Activated T-helper 2 cell treated with anti-CD3 and anti-CD28 coated beads, Interferon-gamma antibody, Interleukin-2, Interleukin-4, amounts not matched to agents 10 μg/mL and 5 μg/mL and 100 μg/mL, durations not matched to agents 14 hours and 24 hours and 36 hours (primary cell): ENCODE measurements around the gene BTBD18. TPM values are rescaled to one million over a fixed set of nuclear protein-coding genes. Genes with fewer than 3 reads are reported as not detected.

Source experiments
- DNase-seq: peaks from one replicate; pipeline ENCODE4 v3.0.0; 2021; ENCODE audit warnings: low spot score
- H3K27ac Mint-ChIP-seq: one replicate; pipeline ENCODE4 v1.8.0; 2021; ENCODE audit warnings: mixed read lengths
- H3K27me3 Mint-ChIP-seq: one replicate; pipeline ENCODE4 v1.8.0; 2021; ENCODE audit warnings: low read depth, mixed read lengths
- H3K36me3 Mint-ChIP-seq: one replicate; pipeline ENCODE4 v1.8.0; 2021; ENCODE audit warnings: low read depth, mixed read lengths
- H3K4me1 Mint-ChIP-seq: one replicate; pipeline ENCODE4 v1.8.0; 2021; ENCODE audit warnings: low read depth, mixed read lengths
- H3K4me3 Mint-ChIP-seq: one replicate; pipeline ENCODE4 v1.8.0; 2021; ENCODE audit warnings: low read depth, mild to moderate bottlenecking, moderate library complexity, mixed read lengths
- H3K9me3 Mint-ChIP-seq: one replicate; pipeline ENCODE4 v1.8.0; 2021; ENCODE audit warnings: mixed read lengths
- intact Hi-C: fragments of 100-400 bp; cut with micrococcal nuclease; formaldehyde crosslinking; loops from one replicate; pipeline ENCODE4 v1.15.1; 2023
- total RNA-seq: library from RNA; stranded (reverse); gene quantifications from 2 replicates; pipeline ENCODE4 v1.2.3, GENCODE V29; 2022

Gene BTBD18
- total RNA-seq, 1 donor from 2014 or later: not detected

DNA sequence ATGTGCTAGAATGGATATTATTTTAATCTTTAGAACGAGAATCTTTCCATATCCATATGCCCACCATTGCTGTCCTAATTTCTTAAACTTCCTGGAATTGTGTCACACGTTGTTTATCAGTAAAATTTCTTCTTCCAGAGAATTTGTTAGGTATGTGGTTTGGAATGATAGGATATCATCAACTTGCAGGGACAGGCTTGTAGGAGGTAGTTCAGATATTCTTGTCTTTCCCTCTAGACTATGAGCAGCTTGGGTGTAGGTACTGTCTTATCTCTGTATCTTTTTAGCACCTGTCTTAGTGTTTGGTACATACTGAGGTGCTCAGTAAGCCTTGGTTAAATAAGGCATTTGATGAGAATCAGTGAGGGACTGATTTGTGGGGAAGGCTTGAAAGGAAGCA, 13.4 kb upstream of the BTBD18 start:
- peaks cover 11% of the 10 kb centered on the region for H3K4me1 Mint-ChIP-seq
- no peak overlapping the region for H3K4me3 Mint-ChIP-seq
- intact Hi-C loops: no loop called here
- DNase-seq: no peak
- H3K27me3 Mint-ChIP-seq: no peaks in the 10 kb centered on the region
- H3K9me3 Mint-ChIP-seq: no peaks in the 10 kb centered on the region
- H3K36me3 Mint-ChIP-seq: no peaks in the 10 kb centered on the region
- H3K27ac Mint-ChIP-seq: no peak overlapping the region

DNA sequence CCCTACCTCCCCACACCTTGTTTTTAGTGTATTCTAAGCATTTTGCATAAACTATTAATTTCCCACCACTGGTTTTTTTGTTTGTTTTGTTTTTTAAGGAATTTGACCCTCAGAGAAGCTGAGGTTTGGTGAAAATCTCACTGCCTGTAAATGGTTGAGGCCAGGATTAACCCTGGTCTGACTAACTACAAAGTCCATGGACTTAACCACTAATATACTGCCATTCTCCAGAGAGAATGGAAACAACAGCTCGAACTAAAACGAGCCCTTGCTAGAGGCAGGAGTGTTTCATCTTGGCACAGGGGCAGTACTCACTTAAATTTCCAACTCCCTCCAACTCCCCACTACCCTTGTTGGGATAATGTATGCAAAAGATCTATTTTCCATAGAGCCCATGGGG, 12.9 kb upstream of the BTBD18 start:
- Mint-ChIP-seq H3K36me3 (no peaks in the 10 kb centered on the region), H3K4me3 (no peak overlapping the region), H3K4me1 (peaks cover 11% of the 10 kb centered on the region), H3K27me3 (no peaks in the 10 kb centered on the region), H3K9me3 (no peaks in the 10 kb centered on the region), H3K27ac (no peak overlapping the region)
- intact Hi-C loops: no loop called here
- no peak for DNase-seq

DNA sequence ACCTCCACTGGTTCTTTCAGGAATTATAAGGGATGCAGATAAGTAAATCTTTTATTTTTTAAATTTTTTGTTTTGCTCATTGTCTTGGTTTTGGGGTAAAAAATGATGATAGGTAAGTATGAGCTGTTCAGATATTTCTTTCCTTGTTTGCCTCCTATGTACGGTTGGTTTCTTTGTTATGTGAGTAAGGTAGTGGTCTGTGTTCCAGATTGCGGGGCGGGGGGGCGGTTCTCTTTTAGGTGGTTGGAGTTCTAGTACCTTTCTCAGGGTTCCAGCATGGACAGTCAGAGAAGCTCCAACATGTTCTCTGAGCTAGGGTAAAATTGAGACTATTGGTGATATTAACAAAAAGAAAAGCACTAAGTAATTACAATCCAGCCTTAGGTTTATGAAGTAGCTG, 12.4 kb upstream of the BTBD18 start:
- no peaks in the 10 kb centered on the region for H3K27me3 Mint-ChIP-seq
- DNase-seq: no peak
- H3K4me1 Mint-ChIP-seq: peaks cover 11% of the 10 kb centered on the region
- no peaks in the 10 kb centered on the region for H3K36me3 Mint-ChIP-seq
- no peaks in the 10 kb centered on the region for H3K9me3 Mint-ChIP-seq
- H3K4me3 Mint-ChIP-seq: no peak overlapping the region
- intact Hi-C loops: no loop called here
- H3K27ac Mint-ChIP-seq: no peak overlapping the region

DNA sequence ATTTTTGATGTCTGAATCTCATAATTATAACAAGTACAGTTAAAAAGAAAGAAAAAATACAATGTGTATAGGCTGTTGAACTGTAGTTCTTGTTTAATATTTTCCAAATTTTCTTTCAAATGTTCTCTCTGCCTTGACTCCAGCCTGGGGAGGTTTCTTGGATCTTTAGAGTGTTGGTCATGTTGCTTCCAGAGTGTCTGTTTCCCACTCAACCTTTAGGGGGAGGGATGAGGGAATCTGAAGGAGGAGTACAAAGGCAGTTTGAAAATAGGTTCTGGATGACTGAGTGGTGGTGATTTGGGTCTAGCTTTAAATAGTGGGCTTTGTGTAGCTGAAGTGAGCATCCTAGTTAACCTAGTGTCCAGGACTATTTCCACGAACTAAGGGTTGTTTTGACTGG, 11.9 kb upstream of the BTBD18 start:
- no peak for DNase-seq
- Mint-ChIP-seq H3K4me1 (peaks cover 15% of the 10 kb centered on the region), H3K27ac (no peak overlapping the region), H3K36me3 (no peaks in the 10 kb centered on the region), H3K27me3 (no peaks in the 10 kb centered on the region), H3K4me3 (no peak overlapping the region), H3K9me3 (no peaks in the 10 kb centered on the region)
- intact Hi-C loops: no loop called here

DNA sequence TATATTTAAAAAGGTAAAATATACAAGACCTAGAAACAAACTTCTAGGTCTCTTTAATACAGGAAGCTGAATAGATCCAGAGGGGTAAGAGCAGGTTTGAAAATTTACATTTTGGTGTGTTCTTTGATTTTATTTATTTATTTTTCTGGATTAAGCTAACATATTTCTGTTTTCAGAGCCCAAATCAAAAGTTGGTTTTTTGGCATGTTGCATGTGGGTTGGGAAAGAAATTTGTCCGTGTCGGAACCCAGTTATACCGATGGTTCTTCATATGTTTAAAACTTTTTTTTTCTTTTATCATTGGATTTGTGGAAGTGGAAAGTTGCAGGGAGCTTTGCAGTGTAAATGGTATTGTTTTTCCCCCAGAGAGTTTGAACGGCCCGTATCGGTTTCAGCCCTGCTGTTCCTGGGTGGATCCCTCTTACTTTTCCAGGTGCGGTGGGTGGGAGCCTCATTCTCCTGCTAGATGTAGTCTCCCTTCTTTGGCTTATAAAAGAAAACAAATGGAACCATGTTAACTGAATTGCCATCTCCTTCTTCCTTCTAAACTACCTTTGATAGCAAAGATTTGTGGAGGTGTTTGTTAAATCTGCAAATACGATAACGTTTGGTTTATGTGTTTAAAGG, 10.7 kb upstream of the BTBD18 start:
- Mint-ChIP-seq H3K9me3 (no peaks in the 10 kb centered on the region), H3K4me3 (peak overlapping the region; percentile 22), H3K27ac (no peak overlapping the region), H3K36me3 (no peaks in the 10 kb centered on the region), H3K27me3 (no peaks in the 10 kb centered on the region), H3K4me1 (peaks cover 21% of the 10 kb centered on the region)
- intact Hi-C loops: no loop called here
- no peak for DNase-seq

DNA sequence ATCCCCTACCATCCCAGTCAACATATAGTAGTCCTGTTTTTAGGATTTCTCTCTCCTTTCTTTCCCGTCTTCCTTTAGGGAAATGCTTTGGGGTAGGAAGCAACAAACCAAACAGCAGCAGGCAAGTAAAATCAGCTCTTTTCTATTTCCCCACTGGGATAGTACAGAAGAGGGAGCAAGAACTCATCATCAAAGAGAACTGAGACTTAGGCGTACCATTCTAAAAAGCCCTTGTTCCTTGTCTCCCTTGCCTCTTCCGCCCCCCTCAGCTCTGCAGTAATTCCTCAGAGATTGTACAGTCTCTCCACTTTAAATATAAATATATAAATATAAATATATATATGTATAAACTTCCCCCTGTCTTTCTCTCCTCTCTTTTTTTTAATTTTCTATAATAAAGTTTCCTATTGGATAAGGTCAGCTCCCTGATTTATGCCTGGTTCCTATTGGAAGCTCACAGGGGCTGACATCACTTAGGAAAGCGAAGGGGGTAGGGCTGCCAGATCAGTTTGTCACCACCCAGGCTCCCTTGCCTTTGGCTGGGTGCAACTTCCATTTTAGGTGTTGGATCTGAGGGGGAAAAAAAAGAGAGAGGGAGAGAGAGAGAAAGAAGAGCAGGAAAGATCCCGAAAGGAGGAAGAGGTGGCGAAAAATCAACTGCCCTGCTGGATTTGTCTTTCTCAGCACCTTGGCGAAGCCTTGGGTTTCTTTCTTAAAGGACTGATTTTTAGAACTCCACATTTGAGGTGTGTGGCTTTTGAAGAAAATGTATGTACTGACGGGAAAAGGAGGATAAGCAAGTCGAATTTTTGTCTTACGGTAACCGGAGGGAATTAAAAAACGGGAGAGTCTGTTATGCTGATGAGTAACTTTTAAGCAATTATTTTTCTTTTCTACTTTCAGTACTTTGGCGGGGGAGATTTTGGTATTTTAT, 9.9 kb upstream of the BTBD18 start, which contains the start of gene CTNND1:
CTNND1 (plus strand) TSS at position 502 of the 934 bp plus-strand sequence. CDS start 29,677 bp downstream, outside the sequence.
- Mint-ChIP-seq H3K27me3 (no peaks in the 10 kb centered on the region), H3K4me1 (peaks cover 21% of the 10 kb centered on the region), H3K36me3 (no peaks in the 10 kb centered on the region), H3K9me3 (no peaks in the 10 kb centered on the region), H3K4me3 (peak within 1 kb of the TSS; percentile 66), H3K27ac (no peak within 1 kb of the TSS)
- DNase-seq: no peak
- intact Hi-C loops: no loop called here

DNA sequence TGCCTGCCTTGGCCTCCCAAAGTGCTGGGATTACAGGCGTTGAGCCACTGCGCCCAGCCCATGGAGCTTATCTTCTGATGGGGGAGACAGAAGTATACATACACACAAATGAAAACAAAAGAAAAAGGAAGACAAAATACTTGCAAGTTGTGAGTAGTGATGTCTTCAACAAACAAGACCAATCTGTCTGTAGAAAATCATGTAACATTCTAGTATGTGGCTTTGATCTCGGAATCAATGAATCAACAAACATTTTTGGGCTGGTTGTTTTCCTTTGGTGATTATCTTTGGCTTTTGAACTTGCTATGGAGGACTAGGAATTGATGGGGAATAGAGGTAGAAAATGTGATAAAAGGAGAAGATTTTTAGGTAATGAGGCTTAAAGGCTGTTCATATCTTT, 6.6 kb upstream of the BTBD18 start:
- Mint-ChIP-seq H3K36me3 (no peaks in the 10 kb centered on the region), H3K4me3 (no peak overlapping the region), H3K9me3 (no peaks in the 10 kb centered on the region), H3K4me1 (peaks cover 16% of the 10 kb centered on the region), H3K27ac (no peak overlapping the region), H3K27me3 (no peaks in the 10 kb centered on the region)
- intact Hi-C loops: no loop called here
- no peak for DNase-seq

DNA sequence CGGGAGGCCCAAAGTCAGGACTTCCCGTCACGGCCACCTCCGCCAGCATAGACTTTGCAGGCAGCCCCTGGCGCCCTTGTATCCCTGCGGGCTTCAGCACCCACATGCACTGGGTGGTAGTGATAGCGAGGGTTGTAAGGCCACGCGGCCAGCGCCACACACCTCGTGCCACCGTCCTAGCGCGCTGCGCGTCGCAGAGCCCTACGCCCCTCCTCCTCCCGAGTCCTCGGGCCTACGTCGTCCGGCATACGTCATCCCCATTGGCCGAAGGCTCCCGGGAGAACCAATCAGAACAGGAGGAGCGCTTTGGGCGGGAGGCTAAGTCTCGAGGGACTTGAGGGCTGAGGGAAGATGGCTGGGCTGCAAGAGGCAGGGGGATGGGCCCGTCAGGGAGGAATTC, 1.3 kb upstream of the BTBD18 start:
- intact Hi-C loops: no loop called here
- H3K4me3 Mint-ChIP-seq: no peak overlapping the region
- peaks cover 1% of the 10 kb centered on the region for H3K4me1 Mint-ChIP-seq
- no peaks in the 10 kb centered on the region for H3K27me3 Mint-ChIP-seq
- H3K27ac Mint-ChIP-seq: no peak overlapping the region
- H3K36me3 Mint-ChIP-seq: peaks cover 9% of the 10 kb centered on the region
- no peak for DNase-seq
- H3K9me3 Mint-ChIP-seq: no peaks in the 10 kb centered on the region

DNA sequence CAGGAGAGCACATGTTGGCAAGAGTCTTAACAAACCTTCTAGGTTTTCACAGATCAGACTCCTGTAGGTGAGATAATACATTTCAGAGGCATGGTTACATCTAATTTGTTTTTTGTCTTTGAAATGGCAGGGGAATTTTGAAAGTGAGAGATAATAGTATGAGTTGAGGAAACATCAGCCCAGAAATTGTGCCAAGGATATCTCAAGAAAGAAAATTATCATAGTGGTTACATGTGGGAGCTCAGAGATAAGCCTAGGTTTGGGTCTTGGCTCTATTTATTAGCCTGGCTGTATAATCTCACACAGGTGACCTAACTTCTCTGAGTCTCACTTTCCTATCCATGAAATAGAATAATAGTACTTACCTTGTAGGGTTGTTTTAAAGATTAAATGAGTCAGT, 443 bp downstream of the BTBD18 start:
- H3K4me3 Mint-ChIP-seq: no peak overlapping the region
- DNase-seq: no peak
- peaks cover 9% of the 10 kb centered on the region for H3K4me1 Mint-ChIP-seq
- H3K36me3 Mint-ChIP-seq: peaks cover 21% of the 10 kb centered on the region
- H3K27ac Mint-ChIP-seq: peak overlapping the region; percentile 5
- H3K27me3 Mint-ChIP-seq: no peaks in the 10 kb centered on the region
- no peaks in the 10 kb centered on the region for H3K9me3 Mint-ChIP-seq
- intact Hi-C loops: loop anchor here (2.0 kb wide), 1 partner anchor 50 kb away; no protein-coding TSS in a partner anchor

DNA sequence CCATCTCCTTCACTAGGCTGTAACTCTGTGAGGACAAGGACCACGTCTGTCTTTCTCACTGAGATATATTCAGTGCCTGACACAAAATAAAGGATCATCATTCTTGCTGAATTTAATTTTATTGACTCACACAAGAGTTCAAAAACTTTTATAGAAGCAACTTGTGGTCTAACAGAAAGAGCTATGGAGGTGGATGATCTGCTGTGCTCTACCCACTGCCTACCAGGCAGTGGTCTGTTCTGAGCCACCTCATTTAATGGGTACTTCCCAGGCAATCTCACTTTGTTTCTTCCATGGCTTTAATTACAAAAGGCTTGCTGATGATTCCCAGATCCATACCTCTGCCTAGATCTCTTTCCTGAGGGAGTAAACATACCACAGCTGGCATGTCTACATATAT, 4.7 kb downstream of the BTBD18 start:
- no peaks in the 10 kb centered on the region for H3K27me3 Mint-ChIP-seq
- H3K27ac Mint-ChIP-seq: peak overlapping the region; percentile 20
- no peak for DNase-seq
- H3K4me3 Mint-ChIP-seq: no peak overlapping the region
- peaks cover 57% of the 10 kb centered on the region for H3K36me3 Mint-ChIP-seq
- intact Hi-C loops: no loop called here
- H3K4me1 Mint-ChIP-seq: peaks cover 20% of the 10 kb centered on the region
- no peaks in the 10 kb centered on the region for H3K9me3 Mint-ChIP-seq

DNA sequence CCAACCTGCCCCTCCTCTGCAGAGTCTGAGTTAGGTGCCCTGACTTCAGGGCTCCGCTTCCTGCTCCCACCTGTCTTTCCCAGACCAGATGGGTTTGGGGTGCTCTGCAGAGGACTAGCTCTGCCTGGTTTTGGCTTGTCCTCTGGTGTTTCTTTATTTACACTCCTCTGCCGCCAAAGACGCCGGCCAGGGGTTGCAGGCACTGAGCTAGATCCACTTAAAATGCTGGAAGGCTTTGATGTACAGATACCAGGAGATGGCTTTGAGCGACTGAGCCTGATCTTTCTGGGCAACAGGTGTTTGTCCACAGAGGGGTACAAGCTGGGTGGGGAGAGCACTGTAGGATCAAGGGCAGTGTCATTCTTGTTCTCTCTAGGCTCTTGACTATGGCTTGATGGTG, 6.4 kb downstream of the BTBD18 start:
- Mint-ChIP-seq H3K27me3 (no peaks in the 10 kb centered on the region), H3K9me3 (no peaks in the 10 kb centered on the region), H3K27ac (peak overlapping the region; percentile 55), H3K36me3 (peaks cover 68% of the 10 kb centered on the region), H3K4me1 (peaks cover 23% of the 10 kb centered on the region), H3K4me3 (no peak overlapping the region)
- no peak for DNase-seq
- intact Hi-C loops: no loop called here

DNA sequence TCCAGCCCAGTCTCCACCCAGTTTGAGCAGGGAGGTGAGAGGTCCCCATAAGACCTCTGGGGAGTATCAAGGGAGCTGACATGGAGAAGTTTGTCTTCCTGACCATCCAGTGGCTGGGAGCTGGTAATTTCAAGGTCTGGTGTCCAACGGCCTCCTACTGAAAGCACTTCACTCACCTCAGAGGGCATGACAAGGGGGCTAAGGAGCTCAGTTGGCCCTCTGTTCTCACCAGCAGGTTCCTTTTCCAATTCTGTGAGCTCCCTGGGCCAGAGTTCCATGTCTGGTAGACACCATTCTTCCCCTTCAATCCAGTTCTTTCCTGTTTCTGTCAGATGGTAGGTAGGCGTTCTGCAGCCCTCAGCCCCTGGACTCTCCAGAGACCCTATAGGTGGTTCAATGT, 7.3 kb downstream of the BTBD18 start:
- peaks cover 24% of the 10 kb centered on the region for H3K4me1 Mint-ChIP-seq

DNA sequence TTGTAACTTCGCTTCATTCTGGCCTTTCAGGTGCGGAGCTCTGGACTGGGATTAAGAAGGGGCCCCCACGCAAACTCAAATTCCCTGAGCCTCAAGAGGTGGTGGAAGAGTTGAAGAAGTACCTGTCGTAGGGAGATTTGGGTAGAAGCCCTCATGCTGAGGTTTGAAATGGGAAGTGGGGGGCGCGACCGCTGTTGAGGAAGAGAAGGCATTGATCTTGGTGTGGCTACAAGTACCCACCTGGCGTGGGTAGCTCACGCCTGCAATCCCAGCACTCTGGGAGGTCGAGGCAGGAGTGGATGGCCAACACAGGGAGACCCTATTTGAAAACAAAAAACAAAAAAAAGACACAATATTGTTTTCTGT, 9.5 kb downstream of the BTBD18 start:
- H3K4me3 Mint-ChIP-seq: peak overlapping the region; percentile 96
- H3K36me3 Mint-ChIP-seq: peaks cover 82% of the 10 kb centered on the region
- peaks cover 21% of the 10 kb centered on the region for H3K4me1 Mint-ChIP-seq
- no peaks in the 10 kb centered on the region for H3K27me3 Mint-ChIP-seq
- peak overlapping the region; percentile 90 for H3K27ac Mint-ChIP-seq
- intact Hi-C loops: loop anchor here (5.0 kb wide), 1 partner anchor 835 kb away; the partner anchor contains the start of genes LPXN and ZFP91
- DNase-seq: no peak
- no peaks in the 10 kb centered on the region for H3K9me3 Mint-ChIP-seq

More for the DNA sequence above, 7.3 kb downstream of the BTBD18 start:
- H3K27ac Mint-ChIP-seq: no peak overlapping the region
- no peaks in the 10 kb centered on the region for H3K27me3 Mint-ChIP-seq
- no peak overlapping the region for H3K4me3 Mint-ChIP-seq
- no peaks in the 10 kb centered on the region for H3K9me3 Mint-ChIP-seq
- DNase-seq: no peak
- intact Hi-C loops: loop anchor here (5.0 kb wide), 1 partner anchor 833 kb away; the partner anchor contains the start of genes LPXN and ZFP91
- H3K36me3 Mint-ChIP-seq: peaks cover 73% of the 10 kb centered on the region
